HL-60 (cell line): ENCODE results near the gene ALPL.

Source experiments
- DNase-seq, 2 experiments: peaks; one replicate each; pipeline ENCODE4 v3.0.0-alpha.2; 2010 to 2020; ENCODE audit warnings: low read depth in 1 of 2, low spot score in 1 of 2
- H3K27ac ChIP-seq: fragments of 250-450 bp; sonication (Bioruptor Pico); replicated peaks from 2 replicates; pipeline ENCODE4 v1.5.1; 2020; ENCODE audit warnings: mild to moderate bottlenecking, moderate library complexity
- H3K27me3 ChIP-seq: fragments of 250-450 bp; sonication (Bioruptor Pico); 2 replicates; pipeline ENCODE4 v1.5.1; 2021; ENCODE audit warnings: mild to moderate bottlenecking, moderate library complexity; ENCODE audit not compliant: insufficient read depth, poor library complexity, severe bottlenecking
- H3K4me3 ChIP-seq: replicated peaks from 2 replicates; pipeline ENCODE4 v1.5.1; 2011; ENCODE audit warnings: mild to moderate bottlenecking, control low read depth, low read length; ENCODE audit not compliant: insufficient read depth
- GABPA ChIP-seq: IDR thresholded peaks from 2 replicates; pipeline ENCODE4 v1.6.1; 2012; ENCODE audit warnings: low read depth
- POLR2AphosphoS5 ChIP-seq: IDR thresholded peaks from 2 replicates; pipeline ENCODE4 v1.6.1; 2012; ENCODE audit warnings: low read depth
- SPI1 ChIP-seq: IDR thresholded peaks from 2 replicates; pipeline ENCODE4 v1.6.1; 2012; ENCODE audit warnings: low read depth, mild to moderate bottlenecking, borderline replicate concordance
- TF ChIP-seq, protein P1 (sequence below): IDR thresholded peaks from one replicate; pipeline ENCODE4 v1.5.1; 2011; ENCODE audit warnings: low read length, control low read depth, inconsistent platforms; ENCODE audit not compliant: insufficient read depth
- TF ChIP-seq, protein P2 (sequence below): IDR thresholded peaks from 2 replicates; pipeline ENCODE4 v1.6.1; 2012; ENCODE audit warnings: low read depth; ENCODE audit not compliant: insufficient replicate concordance

ALPL gene

DNA sequence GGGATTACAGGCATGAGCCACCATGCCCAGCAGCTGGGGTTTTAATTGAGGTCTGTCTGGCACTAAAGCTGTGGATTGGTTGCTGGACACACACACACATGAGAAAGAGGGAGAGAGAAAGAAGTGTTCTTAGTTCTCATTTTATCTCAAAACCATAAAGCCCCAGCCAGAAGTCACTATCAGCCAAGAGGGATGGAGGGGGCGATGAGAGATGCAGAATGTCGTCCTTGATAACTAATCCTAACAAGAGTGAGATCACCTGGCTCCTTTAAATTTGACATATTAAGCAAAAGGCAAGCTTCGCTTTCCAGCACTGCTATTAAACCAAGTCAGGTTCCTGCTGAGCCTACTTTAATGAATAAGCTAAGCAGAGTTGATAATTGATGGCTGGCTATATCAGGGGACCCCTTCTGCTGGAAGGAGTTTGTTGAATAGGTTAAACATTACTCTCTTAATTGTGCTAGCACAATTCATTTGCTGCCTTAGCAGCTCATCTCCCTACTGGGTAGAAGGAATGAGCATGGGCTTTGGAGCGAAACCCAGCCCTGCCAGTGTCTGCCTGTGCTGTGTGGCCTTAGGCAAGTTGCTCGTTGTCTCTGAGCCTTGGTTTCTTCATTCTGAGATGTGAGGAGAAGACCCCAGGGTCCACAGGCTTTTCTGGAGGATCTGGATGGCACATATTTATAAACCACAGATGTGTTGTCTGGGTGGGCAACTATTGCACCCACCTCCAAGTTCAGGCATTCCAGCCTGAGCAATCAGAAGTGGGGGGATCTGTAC, 50.8 kb downstream of the ALPL start:
- peaks cover 6% of the 10 kb centered on the region for H3K27me3 ChIP-seq
- TF ChIP-seq, protein P1, sequence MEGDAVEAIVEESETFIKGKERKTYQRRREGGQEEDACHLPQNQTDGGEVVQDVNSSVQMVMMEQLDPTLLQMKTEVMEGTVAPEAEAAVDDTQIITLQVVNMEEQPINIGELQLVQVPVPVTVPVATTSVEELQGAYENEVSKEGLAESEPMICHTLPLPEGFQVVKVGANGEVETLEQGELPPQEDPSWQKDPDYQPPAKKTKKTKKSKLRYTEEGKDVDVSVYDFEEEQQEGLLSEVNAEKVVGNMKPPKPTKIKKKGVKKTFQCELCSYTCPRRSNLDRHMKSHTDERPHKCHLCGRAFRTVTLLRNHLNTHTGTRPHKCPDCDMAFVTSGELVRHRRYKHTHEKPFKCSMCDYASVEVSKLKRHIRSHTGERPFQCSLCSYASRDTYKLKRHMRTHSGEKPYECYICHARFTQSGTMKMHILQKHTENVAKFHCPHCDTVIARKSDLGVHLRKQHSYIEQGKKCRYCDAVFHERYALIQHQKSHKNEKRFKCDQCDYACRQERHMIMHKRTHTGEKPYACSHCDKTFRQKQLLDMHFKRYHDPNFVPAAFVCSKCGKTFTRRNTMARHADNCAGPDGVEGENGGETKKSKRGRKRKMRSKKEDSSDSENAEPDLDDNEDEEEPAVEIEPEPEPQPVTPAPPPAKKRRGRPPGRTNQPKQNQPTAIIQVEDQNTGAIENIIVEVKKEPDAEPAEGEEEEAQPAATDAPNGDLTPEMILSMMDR: no peak
- TF ChIP-seq, protein P2, sequence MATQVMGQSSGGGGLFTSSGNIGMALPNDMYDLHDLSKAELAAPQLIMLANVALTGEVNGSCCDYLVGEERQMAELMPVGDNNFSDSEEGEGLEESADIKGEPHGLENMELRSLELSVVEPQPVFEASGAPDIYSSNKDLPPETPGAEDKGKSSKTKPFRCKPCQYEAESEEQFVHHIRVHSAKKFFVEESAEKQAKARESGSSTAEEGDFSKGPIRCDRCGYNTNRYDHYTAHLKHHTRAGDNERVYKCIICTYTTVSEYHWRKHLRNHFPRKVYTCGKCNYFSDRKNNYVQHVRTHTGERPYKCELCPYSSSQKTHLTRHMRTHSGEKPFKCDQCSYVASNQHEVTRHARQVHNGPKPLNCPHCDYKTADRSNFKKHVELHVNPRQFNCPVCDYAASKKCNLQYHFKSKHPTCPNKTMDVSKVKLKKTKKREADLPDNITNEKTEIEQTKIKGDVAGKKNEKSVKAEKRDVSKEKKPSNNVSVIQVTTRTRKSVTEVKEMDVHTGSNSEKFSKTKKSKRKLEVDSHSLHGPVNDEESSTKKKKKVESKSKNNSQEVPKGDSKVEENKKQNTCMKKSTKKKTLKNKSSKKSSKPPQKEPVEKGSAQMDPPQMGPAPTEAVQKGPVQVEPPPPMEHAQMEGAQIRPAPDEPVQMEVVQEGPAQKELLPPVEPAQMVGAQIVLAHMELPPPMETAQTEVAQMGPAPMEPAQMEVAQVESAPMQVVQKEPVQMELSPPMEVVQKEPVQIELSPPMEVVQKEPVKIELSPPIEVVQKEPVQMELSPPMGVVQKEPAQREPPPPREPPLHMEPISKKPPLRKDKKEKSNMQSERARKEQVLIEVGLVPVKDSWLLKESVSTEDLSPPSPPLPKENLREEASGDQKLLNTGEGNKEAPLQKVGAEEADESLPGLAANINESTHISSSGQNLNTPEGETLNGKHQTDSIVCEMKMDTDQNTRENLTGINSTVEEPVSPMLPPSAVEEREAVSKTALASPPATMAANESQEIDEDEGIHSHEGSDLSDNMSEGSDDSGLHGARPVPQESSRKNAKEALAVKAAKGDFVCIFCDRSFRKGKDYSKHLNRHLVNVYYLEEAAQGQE: no peak
- no peak for TF ChIP-seq POLR2AphosphoS5
- no peak for TF ChIP-seq GABPA
- TF ChIP-seq SPI1: no peak

GRCh38 chr1:21560916-21561638, 51.9 kb downstream of the ALPL start:
- TF ChIP-seq SPI1 (no peak), GABPA (no peak)
- TF ChIP-seq, protein P2: no peak
- DNase-seq: no peak
- no peak overlapping the region for H3K27ac ChIP-seq
- no peak overlapping the region for H3K4me3 ChIP-seq
- peaks cover 6% of the 10 kb centered on the region for H3K27me3 ChIP-seq

More for the DNA sequence above, 50.8 kb downstream of the ALPL start:
- Histone ChIP-seq H3K27ac (no peak overlapping the region), H3K4me3 (no peak overlapping the region)
- no peak for DNase-seq

DNA sequence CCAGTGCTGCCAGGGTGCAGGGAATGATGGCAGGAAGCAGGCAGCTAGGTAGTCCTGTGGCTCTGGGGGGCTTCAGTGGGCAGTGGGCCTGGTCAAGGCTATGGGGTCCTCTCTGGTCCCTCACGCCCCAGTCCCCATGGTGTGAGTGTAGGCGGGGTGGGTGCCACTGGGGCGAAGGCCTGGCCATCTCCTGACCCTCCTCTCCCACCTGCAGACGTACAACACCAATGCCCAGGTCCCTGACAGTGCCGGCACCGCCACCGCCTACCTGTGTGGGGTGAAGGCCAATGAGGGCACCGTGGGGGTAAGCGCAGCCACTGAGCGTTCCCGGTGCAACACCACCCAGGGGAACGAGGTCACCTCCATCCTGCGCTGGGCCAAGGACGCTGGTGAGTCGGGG, 53.7 kb downstream of the ALPL start:
- H3K27ac ChIP-seq: no peak overlapping the region
- no peak for DNase-seq
- TF ChIP-seq, protein P1: no peak
- TF ChIP-seq SPI1: no peak
- TF ChIP-seq, protein P2: no peak
- no peak for TF ChIP-seq POLR2AphosphoS5
- no peak for TF ChIP-seq GABPA
- H3K4me3 ChIP-seq: no peak overlapping the region
- peaks cover 6% of the 10 kb centered on the region for H3K27me3 ChIP-seq
